DMS153 treated with DMSO at 0.1 percent for 48 hours (cell line): ENCODE measurements around the gene CPEB1.
"Not testable (repeated sequence)": the region's sequence is repeated elsewhere in the genome, so short reads cannot be mapped to it uniquely, and the experiment has no call there.

Experiments
- DNase-seq: peaks from one replicate; lab custom pipeline; 2025; ENCODE audit not compliant: unreplicated experiment; lab: John Stamatoyannopoulos, UW

CPEB1 gene

DNA sequence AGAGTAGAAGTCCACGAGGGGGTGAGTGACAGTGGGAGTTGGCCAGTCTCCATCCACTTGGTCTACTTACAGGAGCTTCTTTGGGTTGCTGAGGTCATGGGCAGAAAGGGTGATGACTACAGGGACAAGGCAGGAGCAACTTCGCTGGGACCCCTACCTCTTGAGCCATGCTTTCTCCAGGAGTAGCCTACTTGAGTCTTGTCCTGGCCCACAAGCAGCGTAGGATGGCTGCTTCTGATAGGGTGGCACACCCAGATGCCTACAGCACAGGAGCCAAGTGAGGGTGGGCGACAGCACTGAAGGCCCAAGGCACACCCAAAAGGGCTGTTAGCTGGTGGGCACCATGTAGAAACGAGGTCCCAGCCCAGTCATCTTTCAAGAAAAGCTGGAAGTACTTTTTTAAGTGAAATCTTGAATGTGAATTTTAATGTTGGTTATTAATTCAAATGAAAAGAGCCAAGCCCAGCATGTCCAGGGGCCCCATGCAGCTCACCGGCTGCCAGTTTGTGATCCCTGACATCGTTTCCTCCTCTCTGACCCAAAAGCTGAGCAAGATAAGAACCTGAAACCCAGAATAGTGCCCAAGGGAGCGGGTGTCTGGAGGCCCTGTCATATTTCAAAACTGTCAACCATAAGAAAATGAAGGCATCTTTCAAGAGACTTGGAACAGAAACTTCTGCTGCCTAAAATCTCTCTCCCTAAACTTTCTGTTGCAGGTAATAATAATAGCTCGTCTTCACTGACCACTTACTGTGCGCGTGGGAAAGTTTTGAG lies 2.2 kb upstream of the CPEB1 start:
- DNase-seq = no peak

- DNase-seq = no peak
Measured at GRCh38 chr15:82648257-82649103, 1.3 kb upstream of the CPEB1 start.

- DNase-seq = no peak
Measured at GRCh38 chr15:82647835-82648256, 683 bp upstream of the CPEB1 start.

GRCh38 chr15:82646250-82647044 lies 716 bp downstream of the CPEB1 start:
- DNase-seq = no peak

DNA sequence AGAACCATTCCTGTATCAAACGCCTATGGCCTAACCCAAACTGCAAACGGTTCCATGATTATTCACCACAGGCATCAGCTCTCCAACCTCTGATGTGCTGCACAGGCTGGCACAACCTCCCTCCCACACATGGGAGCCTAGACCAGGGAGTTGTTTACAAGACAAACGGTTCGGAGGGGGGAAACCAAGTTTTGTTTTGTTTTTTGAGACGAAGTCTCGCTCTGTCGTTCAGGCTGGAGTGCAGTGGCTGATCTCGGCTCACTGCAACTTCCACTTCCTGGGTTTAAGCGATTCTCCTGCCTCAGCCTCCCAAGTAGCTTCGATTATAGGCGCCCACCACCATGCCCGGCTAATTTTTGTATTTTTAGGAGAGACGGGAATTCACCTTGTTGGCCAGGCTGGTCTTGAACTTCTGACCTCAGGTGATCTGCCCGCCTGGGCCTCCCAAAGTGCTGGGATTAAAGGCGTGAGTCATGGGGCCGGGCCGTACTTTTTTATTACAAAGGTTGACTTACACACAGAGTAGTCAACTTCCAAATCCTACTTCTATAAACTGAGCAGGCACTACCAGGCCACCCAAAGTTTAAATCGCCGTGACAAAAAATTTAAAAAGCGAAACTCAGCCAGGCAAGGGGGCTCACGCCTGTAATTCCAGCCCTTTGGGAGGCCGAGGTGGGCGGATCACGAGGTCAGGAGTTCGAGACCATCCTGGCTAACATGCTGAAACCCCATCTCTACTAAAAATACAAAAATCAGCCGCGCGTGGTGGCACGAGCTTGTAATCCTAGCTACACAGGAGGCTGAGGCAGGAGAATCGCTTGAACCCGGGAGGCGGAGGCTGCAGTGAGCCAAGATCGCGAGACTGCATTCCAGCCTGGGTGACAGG lies 2.0 kb downstream of the CPEB1 start:
- DNase-seq = not testable (repeated sequence)

- DNase-seq = no peak
Measured at GRCh38 chr15:82643992-82644391, 3.2 kb downstream of the CPEB1 start.

DNA sequence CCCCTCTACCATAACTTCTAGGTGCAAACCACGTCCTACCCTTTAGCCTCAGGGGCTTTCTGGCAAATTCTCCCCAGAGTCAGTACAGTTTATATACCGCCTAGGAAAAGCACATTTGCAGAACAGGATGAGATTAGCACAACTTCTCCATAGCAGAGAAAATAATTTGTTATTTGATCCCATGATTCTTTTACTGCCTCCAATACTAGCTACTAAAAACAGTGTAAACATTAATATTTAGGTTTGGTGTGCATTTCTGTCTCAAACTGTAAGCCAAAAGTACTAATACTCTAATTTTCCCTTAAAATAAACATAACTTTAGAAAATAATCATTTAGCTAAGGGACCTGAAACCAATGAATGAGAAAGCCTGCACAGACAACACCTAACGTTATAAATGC lies 4.5 kb downstream of the CPEB1 start:
- DNase-seq = no peak

DNA sequence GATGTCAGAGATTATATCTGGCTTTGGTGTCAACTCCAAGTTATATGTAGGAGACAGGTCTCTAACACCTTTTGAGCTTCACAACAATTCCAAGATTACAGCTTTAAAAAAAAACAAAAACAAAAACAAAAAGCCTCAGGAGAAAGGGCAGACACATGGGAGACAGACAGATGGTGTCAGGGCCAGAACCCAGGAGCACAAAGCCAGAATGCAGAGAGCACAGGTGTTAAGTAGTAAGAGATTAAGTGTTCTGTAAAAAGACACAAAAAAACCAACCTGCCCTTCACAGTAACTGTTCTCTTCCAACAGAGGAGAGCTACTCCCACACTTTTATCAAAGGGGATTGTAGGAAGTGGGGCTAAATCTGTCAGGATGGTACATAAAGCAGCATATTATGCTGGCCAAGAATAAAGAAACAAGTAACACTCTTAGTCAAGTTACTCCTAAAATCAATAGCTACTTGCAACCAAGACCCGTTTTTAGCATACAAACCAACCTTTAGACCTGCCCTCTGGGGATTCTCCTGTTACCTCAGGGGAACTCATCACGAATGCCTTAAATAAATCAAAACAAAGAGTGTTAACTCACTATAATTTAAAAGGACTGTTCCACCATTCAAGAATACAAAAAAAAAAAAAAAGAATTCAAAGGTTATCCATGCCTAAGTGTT lies 5.9 kb downstream of the CPEB1 start:
- no peak for DNase-seq

DNA sequence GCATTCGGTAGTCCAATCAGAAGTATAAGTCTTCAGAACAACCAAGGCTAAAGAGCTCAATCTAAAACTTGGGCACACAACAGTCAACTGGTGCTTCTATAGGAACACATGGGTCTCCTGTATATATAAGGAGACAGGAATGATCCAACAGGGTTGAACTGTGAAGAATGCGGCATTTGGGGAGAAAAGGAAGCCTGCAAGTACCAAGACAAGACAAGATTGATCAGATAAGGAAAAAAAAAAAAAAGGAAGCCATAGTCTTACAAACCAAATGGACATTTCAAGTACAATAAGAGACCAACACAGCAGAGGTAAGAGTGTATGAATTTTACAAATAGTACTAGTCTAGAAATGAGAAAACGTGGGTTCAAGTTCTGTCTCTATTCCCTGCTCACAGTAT lies 6.5 kb downstream of the CPEB1 start:
- no peak for DNase-seq

GRCh38 chr15:82635798-82636197 lies 11.4 kb downstream of the CPEB1 start:
- DNase-seq = no peak

- no peak for DNase-seq
Measured at GRCh38 chr15:82630033-82630432, 17.1 kb downstream of the CPEB1 start.

DNA sequence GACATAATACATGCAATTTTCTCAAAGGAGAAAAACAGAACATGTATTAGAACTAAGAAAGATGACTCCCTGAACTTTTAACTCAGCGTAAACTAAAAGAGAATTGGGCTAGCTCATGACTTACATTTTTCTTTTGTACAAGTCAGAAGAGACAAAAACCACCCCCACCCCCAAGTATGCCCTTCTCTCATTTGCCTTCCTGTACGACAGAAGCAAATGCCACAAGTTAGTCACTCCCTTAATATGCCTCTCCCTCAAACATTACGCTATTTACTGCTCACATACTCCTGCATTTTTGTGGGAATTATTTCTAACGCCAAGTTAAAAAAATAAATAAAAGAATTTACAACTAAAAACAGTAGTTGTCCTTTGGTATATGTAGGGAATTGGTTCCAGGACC lies 22.0 kb downstream of the CPEB1 start:
- DNase-seq = no peak

DNA sequence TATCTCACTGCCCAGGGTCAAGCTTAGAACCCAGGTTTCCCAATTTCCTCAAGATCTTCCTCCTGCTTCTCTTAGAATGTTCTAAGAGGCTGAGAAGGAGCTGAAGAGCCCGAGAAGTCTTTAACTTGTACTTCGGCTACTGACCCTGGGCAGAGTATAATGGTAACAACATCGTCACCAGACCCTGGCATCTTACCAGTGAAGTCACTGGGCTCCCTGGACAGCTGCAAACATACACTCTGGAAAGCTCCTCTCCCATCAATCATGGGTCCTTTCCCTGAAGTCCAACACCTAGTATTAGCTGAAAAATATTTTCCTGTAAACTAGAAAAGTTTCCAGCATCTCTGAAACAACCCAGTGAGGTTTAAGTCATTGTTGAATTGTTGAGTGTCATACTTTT lies 22.7 kb downstream of the CPEB1 start:
- DNase-seq = no peak

- DNase-seq = no peak
Measured at GRCh38 chr15:82624008-82624407, 23.2 kb downstream of the CPEB1 start.

- no peak for DNase-seq
Measured at GRCh38 chr15:82621970-82622369, 25.2 kb downstream of the CPEB1 start.

- no peak for DNase-seq
Measured at GRCh38 chr15:82613747-82614146, 33.4 kb downstream of the CPEB1 start.

- no peak for DNase-seq
Measured at GRCh38 chr15:82611348-82611747, 35.8 kb downstream of the CPEB1 start.

GRCh38 chr15:82602195-82602594 lies 45.0 kb downstream of the CPEB1 start:
- DNase-seq = no peak

DNA sequence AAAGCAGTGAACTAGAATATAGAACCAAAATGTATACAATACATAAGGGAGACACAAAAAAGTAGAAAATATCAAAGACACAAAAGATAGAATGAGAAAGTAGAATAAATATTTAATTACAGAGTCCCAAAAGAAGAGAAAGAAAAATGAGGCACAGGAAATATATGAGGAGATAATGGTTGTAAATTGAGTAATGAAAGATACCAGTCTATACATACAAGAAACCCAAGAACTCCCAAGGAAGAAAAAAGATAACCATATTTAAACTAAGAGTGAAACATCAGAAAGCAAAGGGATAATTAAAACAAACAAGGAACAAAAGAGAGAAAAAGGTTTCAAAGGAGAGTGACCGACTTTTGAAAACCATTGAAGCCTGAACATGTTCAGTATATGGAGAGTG lies 47.3 kb downstream of the CPEB1 start:
- DNase-seq = no peak

- DNase-seq = no peak
Measured at GRCh38 chr15:82597815-82598214, 49.3 kb downstream of the CPEB1 start.
